HG03280 (cell line): ENCODE measurements around the gene KRT3.
"Not testable (repeated sequence)": the region's sequence is repeated elsewhere in the genome, so short reads cannot be mapped to it uniquely, and the experiment has no call there.

Source experiments
- ATAC-seq: cut with Tn5 transposase; IDR thresholded peaks from one replicate; pipeline ENCODE4 v1.9.1; 2021; ENCODE audit warnings: mild to moderate bottlenecking, moderate library complexity; ENCODE audit not compliant: unreplicated experiment

KRT3 gene

DNA sequence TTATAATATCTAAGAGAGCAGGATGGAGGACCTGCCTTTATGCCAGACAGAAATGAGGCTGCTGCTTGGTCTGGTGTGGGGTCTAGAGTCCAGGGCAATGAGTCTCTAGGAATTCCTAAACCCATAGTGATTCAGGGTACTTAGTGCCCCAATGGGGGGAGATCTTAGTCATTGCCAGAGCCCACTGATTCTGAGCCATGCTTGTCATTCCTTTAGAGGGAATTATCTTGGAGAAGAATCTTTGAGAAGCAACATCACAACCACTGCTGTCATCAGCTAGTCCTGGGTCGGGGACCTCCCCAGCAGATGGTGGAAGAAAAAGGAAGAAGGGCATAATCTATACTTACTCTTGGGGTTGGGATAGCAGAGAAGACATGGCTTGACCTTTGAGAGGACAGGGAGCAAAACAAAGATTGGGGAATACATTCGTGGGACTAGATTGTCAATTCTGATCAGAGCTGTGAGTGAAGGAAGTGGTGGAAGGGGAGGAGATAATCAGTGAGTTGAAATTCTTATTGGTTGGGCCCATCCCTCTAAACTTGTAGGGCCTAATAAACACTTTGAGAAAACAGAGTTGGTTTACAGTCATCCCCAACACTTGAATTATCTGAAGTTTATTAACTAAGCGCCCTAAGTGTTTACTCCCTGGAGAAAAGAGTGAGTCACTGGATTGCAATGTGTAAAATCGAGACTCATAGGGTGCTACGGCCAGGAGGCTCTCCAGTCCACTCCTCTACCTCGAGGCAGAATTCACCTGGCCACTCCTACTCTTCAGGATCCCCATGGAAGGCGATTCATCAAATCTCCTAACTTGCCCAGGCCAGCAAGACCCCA is 3.0 kb upstream of the KRT3 start:
- ATAC-seq: no peak

DNA sequence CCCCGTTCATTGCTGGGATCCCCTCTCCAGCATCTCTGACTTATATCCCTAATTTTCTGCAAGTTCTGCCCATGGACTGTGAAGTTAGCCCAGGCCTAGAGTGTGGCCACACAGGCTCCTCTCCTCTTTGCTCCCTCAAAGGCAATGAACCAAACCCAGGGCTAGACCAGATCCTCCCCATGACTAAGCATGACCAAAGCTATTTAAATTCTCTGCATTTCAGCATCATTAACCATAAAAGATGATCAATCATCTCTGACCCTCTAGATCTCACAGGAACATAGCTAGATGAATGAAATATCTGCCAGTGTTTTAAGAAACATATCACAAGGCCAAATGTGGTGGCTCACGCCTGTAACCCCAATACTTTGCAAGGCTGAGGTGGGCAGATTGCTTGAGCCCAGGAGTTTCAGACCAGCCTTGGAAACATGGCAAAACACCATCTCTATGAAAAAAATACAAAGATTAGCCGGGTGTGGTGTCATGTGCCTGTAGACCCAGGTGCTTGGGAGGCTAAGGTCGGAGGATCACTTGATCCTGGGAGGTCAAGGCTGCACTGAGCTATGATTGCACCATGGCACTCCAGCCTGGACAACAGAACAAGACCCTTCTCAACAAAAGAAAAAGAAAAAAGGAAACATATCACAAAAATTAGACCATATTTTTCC is 2.2 kb upstream of the KRT3 start:
- no peak for ATAC-seq

DNA sequence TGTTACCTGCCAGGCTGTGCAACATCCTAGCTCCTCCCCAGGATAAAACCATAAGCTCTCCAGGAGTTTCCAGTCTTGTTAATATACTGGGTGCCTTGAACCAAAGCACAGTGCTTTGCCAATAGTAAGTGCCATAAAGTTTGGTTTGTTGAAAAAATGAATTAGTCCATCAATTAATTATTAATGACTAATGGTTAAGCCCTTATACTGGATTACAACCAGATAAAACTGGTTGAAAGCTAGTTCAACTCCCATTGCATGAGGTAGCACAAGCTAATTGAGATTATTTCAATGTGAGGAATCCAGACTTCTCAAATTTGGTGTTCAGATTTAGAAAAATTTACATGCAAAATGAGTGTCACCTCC is 1.6 kb upstream of the KRT3 start:
- ATAC-seq: no peak

DNA sequence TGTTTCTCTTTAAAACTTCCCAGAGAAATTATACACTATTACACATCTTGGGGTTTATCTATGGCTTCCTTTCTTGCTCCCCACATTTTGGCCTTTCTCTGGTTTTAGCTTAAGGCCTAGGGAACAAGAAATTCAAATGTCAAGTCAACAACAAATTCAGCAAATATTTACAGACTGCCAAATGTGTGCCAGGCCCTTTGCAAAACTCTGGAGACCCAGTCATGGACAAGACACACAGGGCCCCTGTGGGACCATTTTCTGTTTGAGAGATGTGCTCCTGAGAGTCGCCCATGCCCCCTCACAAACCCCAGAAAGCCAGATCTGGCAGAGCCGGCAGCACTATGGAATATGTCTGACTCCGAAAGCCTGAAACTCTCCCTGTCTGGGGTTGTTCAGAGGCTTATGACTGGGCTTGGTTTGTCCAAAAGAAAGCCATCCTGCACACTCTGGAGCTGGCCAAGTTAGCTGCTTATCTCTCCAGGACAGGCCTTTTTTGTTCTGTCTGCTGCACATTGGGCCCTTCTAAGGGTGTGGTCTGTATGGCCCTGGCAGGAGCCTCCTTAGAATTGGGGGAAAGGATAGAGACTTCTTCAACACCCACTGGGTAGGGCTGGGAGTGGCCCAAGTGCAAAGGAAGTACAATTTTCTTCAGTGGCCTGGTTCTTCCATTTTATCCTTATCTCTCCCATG is 1.1 kb upstream of the KRT3 start:
- no peak for ATAC-seq

DNA sequence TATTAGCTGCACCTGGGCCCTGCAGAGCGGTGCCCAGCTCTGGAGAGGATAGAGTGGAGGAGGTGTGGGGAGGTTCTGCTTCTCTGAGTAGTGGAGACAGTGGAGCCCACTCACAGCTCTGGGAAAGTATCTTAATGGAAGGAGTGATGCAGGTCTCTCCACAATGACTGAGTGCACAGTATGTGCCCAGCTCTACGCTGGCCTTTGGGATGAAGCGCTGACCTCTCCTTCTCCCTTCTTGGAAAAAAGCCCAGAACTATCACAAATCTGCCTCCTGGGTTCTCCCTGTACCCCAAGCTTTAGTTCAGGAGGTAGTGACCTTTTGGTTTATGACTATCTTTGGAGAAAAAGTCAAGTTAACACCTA is 495 bp upstream of the KRT3 start:
- no peak for ATAC-seq

DNA sequence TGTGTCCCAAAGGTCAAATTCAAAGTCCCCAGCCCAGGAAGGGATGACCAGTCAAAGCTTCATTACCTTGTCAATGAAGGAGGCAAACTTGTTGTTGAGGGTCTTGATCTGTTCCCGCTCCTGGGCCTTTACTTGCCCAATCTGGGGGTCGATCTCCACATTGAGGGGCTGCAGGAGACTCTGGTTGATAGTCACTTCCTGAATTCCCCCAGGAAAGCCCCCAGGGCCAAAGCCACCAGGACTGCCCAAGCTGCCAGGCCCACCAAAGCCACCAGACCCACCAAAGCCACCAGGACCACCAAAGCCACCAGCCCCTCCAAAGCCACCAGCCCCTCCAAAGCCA is 614 bp downstream of the KRT3 start:
- ATAC-seq: not testable (repeated sequence)

DNA sequence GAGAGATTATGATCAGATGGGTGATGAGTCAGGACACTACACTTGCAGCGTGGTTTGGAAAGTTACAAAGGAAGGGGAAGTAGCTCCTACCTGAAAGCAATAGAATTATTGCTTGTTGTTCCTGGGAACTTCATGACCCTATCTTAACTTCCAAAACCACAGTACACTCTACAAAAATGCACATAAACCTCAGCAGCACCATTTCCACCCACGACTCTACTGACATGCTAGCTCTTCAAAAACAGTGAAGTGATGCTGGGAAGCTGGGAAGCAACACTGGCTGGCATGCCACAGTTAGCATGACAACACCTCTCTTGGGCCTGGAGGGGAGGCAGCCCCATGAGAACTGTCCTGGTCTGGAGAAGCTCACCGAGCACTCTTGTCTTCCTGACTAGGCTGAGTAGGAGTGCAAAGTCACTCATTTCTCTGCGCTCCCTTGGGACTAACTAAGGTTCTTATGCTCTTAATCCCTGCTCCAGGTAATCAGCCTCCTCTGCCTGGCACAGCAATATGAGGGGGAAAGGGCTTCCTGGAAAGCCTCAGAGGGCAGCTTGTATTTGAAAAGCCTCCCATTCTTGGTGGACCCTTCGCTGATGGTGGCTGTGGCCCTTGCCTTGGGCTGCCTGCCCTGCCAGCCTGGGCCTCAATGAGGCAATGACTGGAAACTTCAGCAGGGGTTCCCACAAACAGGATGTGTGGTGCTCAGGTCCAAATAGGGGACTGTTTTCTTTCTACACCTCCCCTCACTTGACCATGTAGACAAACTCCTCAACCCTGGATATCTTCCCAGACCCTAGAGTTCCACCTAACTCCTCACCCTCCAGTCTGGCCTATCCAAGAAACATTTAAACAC is 1.2 kb downstream of the KRT3 start:
- ATAC-seq: no peak

DNA sequence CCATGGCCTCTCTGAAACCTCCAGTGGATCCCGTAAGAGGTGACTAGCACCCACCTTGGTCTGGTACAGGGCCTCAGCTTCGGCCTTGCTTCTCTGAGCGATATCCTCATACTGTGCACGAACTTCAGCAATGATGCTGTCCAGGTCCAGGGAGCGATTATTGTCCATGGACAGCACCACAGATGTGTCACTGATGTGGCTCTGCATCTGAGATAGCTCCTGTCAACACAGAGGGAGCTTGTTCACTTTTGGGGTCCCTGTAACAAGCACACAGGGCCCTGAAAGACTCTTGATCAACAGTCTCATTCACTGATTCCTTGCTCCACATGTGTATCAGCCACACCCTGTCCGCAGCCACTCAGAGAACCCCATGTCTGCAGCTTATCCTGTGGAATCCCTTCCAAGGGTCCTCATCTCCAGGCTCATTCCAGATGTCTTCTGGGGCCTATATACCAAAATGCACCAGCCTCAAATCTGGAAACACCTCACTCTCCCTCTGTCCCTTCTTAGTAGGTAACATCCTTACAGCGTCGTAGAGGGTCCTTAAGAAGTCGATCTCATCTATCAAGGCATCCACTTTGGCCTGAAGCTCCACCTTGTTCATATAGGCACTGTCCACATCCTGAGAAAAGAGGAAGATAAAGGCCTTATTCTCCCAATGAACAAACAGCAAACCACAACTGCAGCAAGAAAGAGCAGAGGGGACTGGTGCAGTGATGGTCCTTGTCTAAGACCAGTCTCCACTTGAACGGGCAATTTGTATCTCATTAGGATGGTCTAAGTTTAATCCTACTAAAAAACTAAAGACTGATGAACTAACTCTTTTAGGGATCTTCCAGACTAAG is 3.5 kb downstream of the KRT3 start:
- ATAC-seq: no peak

DNA sequence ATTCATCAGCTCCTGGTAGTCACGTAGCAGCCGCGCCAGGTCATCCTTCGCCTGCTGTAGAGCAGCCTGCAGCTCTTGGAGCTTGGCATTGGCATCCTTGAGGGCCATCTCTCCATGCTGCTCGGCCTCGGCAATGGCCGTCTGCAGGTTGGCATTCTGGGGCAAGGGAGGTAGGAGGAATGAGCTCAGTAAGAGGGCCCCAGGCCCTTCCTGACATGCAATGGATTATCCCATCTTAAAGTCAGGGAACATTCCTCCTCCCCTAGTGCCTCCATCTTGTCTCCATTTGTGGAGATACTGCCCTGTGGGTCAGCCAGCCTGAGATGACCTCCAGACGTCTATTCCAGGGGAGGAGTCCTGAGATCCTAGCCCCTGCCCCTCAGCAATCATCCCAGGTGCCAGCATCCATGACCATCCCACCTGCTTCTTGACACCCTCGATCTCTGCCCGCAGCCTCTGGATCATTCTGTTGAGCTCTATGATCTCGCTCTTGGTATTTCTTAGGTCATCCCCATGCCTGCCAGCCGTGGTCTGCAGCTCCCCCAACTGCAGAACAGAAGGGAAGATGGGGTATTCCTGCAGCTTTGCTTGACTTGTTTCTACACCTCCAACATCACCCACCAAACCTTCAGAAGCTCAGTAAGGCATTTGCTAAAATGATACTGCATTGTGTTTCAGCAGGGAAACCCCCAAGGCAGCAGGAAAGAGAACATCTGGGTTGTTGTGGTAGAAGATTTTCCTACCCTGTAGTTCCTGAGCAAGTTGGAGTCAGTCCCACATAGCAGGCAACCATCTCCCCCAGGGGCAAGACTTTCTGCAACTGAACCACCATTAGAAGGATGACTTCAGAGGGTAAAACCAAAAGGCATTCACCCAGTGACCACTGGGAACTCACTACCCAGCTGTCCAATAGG is 4.4 kb downstream of the KRT3 start:
- no peak for ATAC-seq

DNA sequence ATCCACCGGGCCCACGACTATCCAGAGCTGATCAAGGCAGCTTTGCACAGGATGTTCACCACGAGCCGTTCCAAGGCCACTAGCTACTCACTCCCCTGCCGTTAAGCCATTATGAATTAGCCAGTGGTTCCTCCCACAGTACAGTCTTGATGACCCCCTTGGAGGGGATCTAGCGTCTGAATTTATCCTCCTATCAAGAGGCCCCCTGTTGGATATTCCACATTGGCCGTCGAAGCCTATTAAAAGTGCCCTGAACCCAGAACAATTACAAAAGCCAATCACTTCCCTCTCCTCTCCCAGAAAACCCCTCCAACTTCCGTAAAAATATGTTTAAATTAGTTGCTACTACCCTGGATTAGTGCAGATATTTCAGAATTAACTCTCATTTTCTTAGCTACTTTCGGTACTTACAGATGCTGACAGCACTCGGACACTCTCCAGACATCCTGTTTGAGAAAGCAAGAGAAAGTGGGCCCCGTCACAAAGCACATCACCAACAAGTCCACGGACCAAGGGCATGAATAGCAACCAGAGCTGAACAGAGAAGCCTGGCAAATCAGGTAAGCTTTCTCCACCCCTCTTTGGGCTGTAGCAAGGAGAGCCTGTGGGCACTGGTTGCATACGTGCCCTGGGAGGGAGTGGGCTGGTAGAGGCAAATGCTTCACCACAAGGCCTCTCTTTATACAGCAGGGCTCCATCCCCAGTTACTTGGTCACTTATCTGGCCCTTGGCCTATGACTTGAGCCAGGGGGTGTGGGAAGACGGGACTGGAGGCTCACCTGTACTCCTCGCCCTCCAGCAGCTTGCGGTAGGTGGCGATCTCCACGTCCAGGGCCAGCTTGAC is 5.3 kb downstream of the KRT3 start:
- no peak for ATAC-seq

DNA sequence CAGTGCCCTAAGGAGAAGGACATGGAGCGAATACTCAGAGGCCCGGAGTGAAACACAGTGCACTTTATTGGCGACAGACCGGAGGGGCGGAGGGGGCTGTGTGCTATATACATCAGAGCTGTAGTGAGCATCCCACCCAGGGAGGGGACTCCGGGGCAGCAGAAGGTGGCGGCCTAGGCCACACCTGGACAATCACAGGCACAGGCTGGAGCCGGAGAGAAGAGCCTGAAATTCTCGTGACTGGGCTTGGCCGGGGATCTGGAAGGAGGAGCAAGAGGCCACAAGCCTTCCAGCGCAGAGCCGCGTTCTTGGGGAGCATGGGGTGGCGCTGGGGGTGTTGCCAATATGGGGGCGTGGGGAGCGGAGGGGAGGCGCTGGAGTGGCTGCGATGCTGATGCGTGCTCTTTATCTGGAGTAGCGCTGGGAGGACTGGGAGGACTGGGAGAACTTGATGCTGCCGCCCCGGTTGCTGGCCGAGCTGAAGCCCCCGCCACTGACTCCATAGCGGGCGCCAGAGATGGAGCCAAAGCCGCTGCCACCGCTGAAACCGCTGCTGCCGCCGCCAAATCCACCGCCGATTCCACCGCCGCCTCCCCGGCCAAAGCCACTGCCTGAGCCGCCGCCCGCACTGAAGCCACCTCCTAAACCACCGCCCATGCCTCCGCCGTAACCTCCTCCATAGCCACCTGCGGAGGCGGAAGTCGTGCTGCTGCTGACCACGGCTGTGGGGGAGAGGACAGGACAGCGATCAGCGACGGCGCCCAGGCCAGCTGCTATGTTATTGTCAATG is 6.1 kb downstream of the KRT3 start:
- no peak for ATAC-seq

DNA sequence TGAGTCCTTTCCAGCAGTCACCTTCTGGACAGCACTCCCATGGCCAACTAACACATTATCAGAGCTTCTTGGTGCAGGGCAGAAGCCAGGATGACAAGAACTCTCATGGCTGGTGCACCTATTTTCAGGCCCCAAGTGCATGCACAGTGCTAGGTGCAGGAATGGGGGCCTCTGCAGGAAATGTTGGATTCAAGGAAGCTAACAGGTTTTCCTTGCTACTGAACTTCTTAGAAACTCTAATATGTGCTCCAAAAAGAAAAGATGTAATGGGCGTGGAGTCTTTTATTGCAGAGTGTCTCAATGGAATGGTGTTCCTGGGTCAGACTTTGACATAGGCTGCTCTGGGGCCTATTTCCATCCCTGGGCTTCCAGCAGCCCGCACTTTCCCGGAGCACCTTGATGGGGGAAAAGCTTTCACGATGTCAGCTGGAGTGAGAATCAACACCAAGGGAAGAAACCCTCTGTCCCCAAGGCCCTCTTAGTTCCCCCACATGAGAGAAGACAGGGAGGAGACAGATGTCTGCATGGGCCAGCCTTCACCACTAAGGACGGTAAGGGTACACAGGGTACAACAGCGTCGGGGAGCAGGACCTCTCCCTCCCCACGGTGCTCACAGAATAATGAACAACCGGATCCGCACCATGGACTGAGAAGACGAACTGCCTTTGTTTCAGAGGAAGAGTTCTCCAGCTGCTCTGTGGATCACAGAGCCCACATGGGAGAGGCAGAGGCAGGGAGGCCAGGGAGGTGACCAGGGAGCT is 6.9 kb downstream of the KRT3 start:
- no peak for ATAC-seq

DNA sequence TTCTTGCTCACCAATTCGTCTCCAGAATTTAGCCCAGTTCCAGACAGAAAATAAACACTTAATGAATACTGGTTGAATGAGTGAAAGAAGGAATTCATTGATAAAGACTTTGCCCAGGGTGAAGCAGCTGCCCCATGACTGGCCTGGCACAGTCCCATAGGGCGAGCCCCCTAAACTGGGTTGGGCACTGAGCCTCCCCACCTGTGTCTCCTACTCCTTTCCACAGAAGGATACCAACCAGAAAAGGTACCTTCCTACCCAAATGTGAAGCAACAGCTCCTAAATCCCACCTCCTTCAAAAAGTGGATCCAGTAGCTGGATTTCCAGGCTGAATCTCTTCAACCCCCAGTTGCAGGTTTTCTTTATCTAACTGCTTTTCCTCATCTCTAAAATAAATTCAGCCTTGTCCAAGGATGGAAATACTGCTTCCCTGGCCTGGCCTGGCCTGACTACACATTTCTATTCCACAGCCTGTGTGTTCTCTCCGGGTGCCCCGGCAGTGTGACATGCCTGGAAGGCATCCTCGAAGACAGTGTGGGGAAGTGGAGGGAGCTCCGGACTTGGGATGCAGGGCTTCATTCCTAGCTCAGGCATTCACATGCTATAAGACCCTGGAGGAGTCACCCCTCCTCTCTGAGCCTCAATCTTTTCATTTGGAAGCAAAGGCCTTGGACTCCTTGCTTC is 7.6 kb downstream of the KRT3 start:
- no peak for ATAC-seq

DNA sequence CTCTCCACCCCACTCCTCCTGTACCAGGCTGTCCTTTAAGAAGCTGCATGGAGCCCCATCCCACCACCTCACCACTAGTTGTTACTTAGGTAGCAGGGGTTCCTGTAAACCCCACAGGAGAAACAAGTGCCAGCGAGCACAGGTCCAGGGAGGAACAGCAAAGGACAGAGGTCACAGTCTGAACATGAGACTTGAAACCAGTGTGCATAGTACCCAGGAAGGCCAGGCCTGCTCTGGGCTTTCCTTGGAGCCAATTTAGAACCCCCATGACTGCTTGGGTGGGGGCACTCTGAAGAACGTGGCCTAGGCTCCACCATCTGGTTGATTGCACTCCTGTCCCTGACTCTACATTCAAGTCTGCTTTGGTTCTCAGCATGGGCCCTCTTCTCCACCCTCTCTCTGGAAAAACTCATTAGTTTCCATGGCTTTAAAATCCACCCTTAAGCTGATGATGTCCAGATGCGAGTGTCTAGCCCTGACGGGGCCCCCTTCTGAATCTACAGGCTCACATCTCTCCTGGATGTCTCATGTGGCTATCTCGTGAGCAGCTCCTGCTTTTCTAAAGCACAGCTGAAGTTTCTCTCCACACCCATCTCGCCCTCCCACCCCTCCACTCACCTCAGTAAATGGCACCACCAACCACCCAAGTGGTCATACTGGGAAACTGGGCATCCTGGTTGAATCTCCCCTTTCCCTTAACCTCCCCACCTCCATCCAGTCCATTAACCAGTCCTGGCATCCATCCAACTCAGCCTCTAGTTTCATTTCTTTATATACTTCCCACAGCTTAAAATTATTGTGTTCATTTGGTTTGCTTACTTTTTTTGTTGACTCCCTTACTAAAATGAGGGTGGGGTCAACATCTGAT is 8.4 kb downstream of the KRT3 start:
- ATAC-seq: no peak

DNA sequence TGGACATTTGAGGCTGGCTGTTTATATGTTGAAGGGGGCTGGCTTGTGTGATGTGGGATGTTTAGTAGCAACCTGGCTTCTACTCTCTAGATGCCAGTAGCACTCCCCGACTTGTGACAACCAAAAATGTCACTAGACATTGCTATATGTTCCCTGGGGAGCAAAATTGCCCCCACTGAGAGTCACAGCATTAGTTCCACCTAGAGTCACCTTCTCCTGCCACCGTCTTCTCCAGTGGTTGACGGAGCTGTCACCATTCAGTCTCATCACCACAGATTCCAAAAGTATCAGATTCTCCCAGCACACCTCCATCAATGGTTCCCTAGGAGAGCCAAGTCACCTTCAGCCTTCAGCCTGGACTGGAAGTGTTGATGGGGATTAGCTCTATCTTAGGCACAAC is 11.0 kb downstream of the KRT3 start:
- no peak for ATAC-seq
